SK-N-SH treated with all-trans-retinoic acid at 6 μM for 48 hours (cell line): ENCODE data around the gene ATPAF2.

Experiments
- RARB ChIP-seq: fragments of 250-450 bp; sonication (Bioruptor Pico); IDR thresholded peaks from 2 replicates; pipeline ENCODE4 v1.8.0; 2021; ENCODE audit warnings: mild to moderate bottlenecking, moderate library complexity
- ZC3H10 ChIP-seq: fragments of 250-450 bp; sonication (Bioruptor Pico); IDR thresholded peaks from 2 replicates; pipeline ENCODE4 v1.5.1; 2021; ENCODE audit warnings: mild to moderate bottlenecking, moderate library complexity

DNA sequence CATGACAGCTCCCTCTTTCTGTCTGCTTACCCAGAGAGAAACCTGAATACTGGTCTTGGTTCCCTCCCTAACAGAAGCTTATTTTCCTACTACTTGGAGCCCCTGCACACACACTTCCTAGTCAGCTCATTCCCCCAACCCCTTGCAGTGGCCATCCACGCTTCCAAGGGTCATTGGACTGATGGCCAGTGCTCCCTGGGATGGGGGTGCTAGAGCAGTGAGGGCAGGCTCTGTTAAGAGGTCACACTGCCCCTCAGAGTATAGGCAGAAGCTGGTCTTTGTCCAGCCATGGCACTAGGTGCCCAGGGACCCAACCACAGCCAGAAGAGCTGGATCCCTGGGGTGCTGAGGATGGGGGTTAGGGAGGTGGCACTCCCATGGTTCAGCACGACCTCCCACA is 53.8 kb downstream of the ATPAF2 start:
- TF ChIP-seq ZC3H10 (CRISPR knock-in tag) (no peak), RARB (no peak)
